ENCODE results near the gene PTPRO. TPM values are rescaled to one million over a fixed set of nuclear protein-coding genes. Genes with fewer than 3 reads are reported as not detected.

PTPRO gene
- total RNA-seq, 2 donors from 2014 or later = 26.1 to 28.3 TPM

DNA sequence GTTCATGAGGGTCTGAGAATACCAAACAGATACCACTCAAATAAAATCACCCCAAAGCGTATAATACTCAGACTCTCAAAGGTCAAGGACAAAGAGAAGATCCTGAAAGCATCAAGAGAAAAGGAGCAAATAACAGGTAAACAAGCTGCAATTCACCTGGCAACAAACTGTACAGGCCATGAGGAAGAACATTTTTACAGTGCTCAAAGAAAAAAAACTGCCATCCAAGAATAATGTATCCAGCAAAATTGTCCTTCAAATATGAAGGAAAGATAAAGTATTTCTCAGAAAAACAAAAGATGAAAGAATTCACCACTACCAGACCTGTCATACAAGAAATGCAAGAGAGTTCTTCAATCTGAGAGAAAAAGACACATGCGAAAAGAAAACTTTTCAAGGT is 206.4 kb downstream of the PTPRO start:
- no peaks in the 10 kb centered on the region for H3K4me1 ChIP-seq
- no peak overlapping the region for H3K27ac ChIP-seq
- DNase-seq = no peak
- H3K9ac ChIP-seq (ENCODE audit: low read depth in 2 of 2, low read length in 2 of 2) = no peak overlapping the region
- no peaks in the 10 kb centered on the region for H3K9me3 ChIP-seq
- intact Hi-C loops (cut with DNase I) = loop anchor here (10.0 kb wide), 2 partner anchors 326 to 384 kb away; no protein-coding TSS in a partner anchor
- H3K27me3 ChIP-seq = no peaks in the 10 kb centered on the region
- H3K36me3 ChIP-seq = no peaks in the 10 kb centered on the region
- H3K4me3 ChIP-seq = no peak overlapping the region
- TF ChIP-seq, protein P1, sequence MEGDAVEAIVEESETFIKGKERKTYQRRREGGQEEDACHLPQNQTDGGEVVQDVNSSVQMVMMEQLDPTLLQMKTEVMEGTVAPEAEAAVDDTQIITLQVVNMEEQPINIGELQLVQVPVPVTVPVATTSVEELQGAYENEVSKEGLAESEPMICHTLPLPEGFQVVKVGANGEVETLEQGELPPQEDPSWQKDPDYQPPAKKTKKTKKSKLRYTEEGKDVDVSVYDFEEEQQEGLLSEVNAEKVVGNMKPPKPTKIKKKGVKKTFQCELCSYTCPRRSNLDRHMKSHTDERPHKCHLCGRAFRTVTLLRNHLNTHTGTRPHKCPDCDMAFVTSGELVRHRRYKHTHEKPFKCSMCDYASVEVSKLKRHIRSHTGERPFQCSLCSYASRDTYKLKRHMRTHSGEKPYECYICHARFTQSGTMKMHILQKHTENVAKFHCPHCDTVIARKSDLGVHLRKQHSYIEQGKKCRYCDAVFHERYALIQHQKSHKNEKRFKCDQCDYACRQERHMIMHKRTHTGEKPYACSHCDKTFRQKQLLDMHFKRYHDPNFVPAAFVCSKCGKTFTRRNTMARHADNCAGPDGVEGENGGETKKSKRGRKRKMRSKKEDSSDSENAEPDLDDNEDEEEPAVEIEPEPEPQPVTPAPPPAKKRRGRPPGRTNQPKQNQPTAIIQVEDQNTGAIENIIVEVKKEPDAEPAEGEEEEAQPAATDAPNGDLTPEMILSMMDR (IDR thresholded peaks at IDR 0.05) = no peak

DNA sequence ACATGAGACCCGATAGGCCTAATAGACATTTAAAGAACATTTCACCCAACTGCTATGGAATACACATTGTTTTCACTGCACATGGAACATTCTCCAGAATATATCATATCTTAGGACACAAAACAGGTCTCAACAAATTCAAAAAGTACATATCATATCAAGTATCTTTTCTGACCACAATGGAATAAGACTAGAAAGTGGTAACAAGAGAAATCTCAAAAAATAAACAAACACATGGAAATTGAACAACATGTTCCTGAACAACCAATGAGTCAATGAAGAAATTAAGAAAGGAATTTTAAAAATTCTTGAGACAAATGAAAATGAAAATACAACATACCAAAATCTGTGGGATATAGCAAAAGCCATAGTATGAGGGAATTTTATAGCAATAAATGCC is 208.1 kb downstream of the PTPRO start:
- Histone ChIP-seq H3K9me3 (no peaks in the 10 kb centered on the region), H3K4me1 (peaks cover 8% of the 10 kb centered on the region), H3K36me3 (no peaks in the 10 kb centered on the region), H3K4me3 (no peak overlapping the region), H3K27ac (no peak overlapping the region), H3K9ac (ENCODE audit: low read depth in 2 of 2, low read length in 2 of 2) (no peak overlapping the region), H3K27me3 (no peaks in the 10 kb centered on the region)
- intact Hi-C loops (cut with DNase I) = no loop called here
- no peak for DNase-seq
- TF ChIP-seq, protein P1 (IDR thresholded peaks at IDR 0.05) = no peak

DNA sequence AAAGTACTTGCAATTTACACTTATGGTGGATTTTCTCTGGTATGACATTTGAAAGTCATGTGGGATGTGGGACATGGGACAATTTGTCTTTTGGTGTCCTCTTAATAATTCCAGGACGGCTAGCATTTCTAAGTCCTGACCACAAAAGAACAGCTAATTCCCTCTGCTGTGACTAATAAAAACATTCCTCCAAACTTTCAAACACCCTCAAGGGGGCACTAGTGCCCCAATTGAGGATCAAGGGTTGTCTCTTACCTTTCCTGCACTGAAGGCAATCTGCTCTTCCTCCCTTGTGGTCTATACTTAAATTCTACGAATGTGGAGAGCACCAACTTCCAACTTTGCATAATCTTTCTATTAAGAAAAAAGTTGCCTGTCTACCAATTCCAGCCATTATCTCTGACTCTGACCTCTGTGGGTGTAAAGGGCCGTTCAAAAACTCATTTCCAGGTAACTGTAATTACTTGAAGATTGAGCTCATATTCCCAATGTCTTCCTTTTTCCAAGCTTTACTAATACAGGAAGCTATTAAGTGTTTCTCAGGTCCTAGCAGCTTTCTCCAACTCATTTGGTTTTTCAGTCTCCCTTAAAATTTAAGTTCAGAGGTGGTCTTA is 210.2 kb downstream of the PTPRO start:
- H3K4me1 ChIP-seq = peaks cover 8% of the 10 kb centered on the region
- no peaks in the 10 kb centered on the region for H3K27me3 ChIP-seq
- no peak overlapping the region for H3K4me3 ChIP-seq
- intact Hi-C loops (cut with DNase I) = loop anchor here (2.0 kb wide), 1 partner anchor 56 kb away; no protein-coding TSS in a partner anchor
- no peaks in the 10 kb centered on the region for H3K36me3 ChIP-seq
- no peaks in the 10 kb centered on the region for H3K9me3 ChIP-seq
- H3K27ac ChIP-seq = peak overlapping the region; percentile 57
- DNase-seq = peak; percentile 71
- no peak overlapping the region for H3K9ac ChIP-seq (ENCODE audit: low read depth in 2 of 2, low read length in 2 of 2)
- TF ChIP-seq, protein P1 (IDR thresholded peaks at IDR 0.05) = peak; percentile 50

DNA sequence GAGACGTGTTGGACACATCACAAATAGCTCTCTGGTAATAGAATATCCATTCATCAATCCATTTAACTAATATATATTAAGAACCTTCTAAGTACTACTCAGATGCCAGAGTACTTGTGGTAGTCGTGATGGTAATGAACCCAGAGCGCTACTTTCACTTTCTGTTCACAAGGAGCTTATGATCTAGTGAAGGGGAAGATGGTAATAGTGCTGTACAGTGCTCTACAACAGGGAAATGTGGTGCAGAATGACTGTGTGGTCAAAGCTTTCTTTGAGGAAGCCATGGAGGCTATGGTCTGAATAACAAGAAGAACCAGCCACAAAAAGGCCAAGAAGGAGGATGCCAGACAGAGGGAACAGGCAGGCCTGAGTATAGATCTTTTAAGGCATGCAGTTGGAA is 212.0 kb downstream of the PTPRO start:
- TF ChIP-seq, protein P1 (IDR thresholded peaks at IDR 0.05) = no peak
- intact Hi-C loops (cut with DNase I) = no loop called here
- Histone ChIP-seq H3K36me3 (no peaks in the 10 kb centered on the region), H3K9ac (ENCODE audit: low read depth in 2 of 2, low read length in 2 of 2) (no peak overlapping the region), H3K4me3 (no peak overlapping the region), H3K27ac (peak overlapping the region; percentile 57), H3K9me3 (no peaks in the 10 kb centered on the region), H3K4me1 (peaks cover 8% of the 10 kb centered on the region), H3K27me3 (no peaks in the 10 kb centered on the region)
- DNase-seq = no peak

DNA sequence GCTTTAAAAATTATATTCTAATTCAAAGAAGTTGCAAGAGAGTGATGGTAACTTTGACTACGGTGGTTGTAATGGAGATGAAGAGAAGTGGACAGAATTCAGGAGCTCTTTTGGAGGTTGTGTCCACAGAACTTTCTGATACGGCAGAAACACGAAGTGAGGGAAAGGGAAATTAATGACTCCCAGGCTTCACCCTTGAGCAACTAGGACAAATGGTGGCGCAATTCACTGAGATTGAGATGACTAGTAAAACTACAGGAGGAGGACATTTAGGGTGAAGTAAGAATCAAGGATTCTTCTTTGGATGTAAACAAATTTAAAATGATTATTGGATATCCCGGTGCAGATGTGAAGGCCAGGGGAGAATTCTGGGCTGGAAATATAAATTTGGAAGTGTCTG is 212.6 kb downstream of the PTPRO start:
- intact Hi-C loops (cut with DNase I) = no loop called here
- TF ChIP-seq, protein P1 (IDR thresholded peaks at IDR 0.05) = no peak
- H3K36me3 ChIP-seq = no peaks in the 10 kb centered on the region
- DNase-seq = no peak
- H3K9me3 ChIP-seq = no peaks in the 10 kb centered on the region
- H3K4me1 ChIP-seq = peaks cover 8% of the 10 kb centered on the region
- H3K9ac ChIP-seq (ENCODE audit: low read depth in 2 of 2, low read length in 2 of 2) = peak overlapping the region in 1 of 2 donors; percentile 48
- H3K4me3 ChIP-seq = no peak overlapping the region
- peak overlapping the region; percentile 57 for H3K27ac ChIP-seq
- H3K27me3 ChIP-seq = no peaks in the 10 kb centered on the region
